ENCODE data around the gene RNF213.

Gene RNF213

GRCh38 chr17:80416260-80416939 lies 155.7 kb downstream of the RNF213 start:
- H3K4me3 ChIP-seq (replicated peaks; ENCODE audit: low read depth, low read length): peak overlapping the region; percentile 98
- TF ChIP-seq CTCF (IDR thresholded peaks at IDR 0.05; ENCODE audit: low read length, missing control alignments): no peak
- no peak for DNase-seq (ENCODE audit: low read depth)

- no peak for DNase-seq (ENCODE audit: low read depth)
- no peak for TF ChIP-seq CTCF (IDR thresholded peaks at IDR 0.05; ENCODE audit: low read length, missing control alignments)
- H3K4me3 ChIP-seq (replicated peaks; ENCODE audit: low read depth, low read length): no peak overlapping the region
Measured at GRCh38 chr17:80416940-80417293, 156.3 kb downstream of the RNF213 start.

- TF ChIP-seq CTCF (IDR thresholded peaks at IDR 0.05; ENCODE audit: low read length, missing control alignments): no peak
- H3K4me3 ChIP-seq (replicated peaks; ENCODE audit: low read depth, low read length): no peak overlapping the region
- DNase-seq (ENCODE audit: low read depth): no peak
Measured at GRCh38 chr17:80418589-80418988, 157.9 kb downstream of the RNF213 start.

- TF ChIP-seq CTCF (IDR thresholded peaks at IDR 0.05; ENCODE audit: low read length, missing control alignments): no peak
- no peak overlapping the region for H3K4me3 ChIP-seq (replicated peaks; ENCODE audit: low read depth, low read length)
- no peak for DNase-seq (ENCODE audit: low read depth)
Measured at GRCh38 chr17:80419255-80419654, 158.6 kb downstream of the RNF213 start.

DNA sequence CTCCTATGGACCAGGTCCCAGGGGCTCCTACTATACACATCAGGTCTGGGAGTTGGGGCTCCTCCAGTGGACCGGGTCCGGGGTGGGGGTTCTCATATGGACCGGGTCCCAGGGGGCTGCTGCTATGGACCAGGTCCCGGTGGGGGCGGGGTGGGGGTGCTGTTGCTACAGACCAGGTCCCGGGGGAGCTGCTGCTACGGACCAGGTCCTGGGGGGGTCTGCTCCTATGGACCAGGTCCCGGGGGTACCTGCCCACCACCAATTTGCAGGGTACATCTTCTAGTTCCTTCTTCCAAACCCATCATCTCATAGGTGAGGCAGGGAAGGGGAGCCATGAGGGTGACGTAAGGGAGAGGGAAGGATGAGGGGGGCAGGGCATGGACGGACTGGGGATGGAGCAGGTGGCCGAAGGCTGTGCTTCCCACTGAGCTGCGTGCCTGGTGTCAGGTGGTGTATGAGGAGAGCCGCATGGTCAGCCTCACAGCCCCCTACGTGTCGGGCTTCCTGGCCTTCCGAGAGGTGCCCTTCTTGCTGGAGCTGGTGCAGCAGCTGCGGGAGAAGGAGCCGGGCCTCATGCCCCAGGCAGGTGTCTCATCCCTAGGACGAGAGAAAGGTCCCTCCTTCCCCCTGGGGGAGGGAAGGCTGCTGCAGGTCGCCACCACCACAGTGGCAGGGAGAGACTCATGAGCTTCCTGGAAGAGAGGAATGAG lies 160.9 kb downstream of the RNF213 start:
- no peak for DNase-seq (ENCODE audit: low read depth)
- TF ChIP-seq CTCF (IDR thresholded peaks at IDR 0.05; ENCODE audit: low read length, missing control alignments): no peak
- no peak overlapping the region for H3K4me3 ChIP-seq (replicated peaks; ENCODE audit: low read depth, low read length)

DNA sequence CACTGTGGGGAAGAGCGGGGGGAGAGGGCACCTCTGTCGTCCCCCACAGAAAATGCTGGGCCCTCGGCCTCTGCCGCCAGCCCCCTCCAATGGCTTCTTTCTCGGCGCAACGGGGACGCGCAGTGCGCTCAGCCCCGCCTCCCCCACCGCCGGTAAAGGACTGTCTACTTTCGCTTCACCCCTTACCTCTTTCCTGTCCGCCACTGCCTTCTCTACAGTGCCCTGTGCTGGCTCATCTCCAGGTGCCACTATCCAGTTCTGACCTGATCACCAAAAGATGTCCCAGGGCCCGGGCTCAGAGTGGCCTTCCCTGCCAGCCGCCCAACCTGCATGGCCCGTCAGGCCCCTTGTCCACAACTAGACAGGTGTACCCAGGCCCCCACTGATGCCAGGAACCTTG lies 161.6 kb downstream of the RNF213 start:
- no peak for TF ChIP-seq CTCF (IDR thresholded peaks at IDR 0.05; ENCODE audit: low read length, missing control alignments)
- no peak overlapping the region for H3K4me3 ChIP-seq (replicated peaks; ENCODE audit: low read depth, low read length)
- DNase-seq (ENCODE audit: low read depth): no peak

DNA sequence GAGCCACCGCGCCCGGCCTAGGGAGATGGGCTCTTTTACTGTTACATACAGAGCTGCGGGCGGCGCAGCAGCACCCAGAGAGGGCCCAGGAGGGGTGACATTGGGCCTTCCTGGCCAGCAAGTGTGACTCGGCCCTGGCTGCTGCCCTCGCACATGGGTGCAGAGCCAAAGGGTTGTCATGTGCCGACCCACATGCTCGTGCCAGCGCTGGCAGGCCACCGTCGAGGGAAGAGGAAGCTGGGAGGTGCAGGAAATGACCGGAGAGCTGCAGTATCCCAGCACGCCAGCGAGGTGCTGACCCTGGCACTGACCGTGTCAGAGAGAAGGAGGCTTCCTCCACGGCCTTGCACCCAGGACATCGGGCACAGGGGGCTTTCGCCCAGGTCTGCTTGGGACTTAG lies 162.3 kb downstream of the RNF213 start:
- DNase-seq (ENCODE audit: low read depth): no peak
- H3K4me3 ChIP-seq (replicated peaks; ENCODE audit: low read depth, low read length): no peak overlapping the region
- TF ChIP-seq CTCF (IDR thresholded peaks at IDR 0.05; ENCODE audit: low read length, missing control alignments): no peak
